ENCODE results near the gene COA3. TPM values are rescaled to one million over a fixed set of nuclear protein-coding genes. Genes with fewer than 3 reads are reported as not detected.
A peak's percentile ranks its signal among the peaks of the same experiment; 100 is the strongest.

The COA3 gene
- total RNA-seq, 1 donor from 2014 or later: 89.4 TPM

- Histone ChIP-seq H3K4me1 (peaks cover 19% of the 10 kb centered on the region), H3K27me3 (no peaks in the 10 kb centered on the region), H3K4me3 (no peak overlapping the region), H3K9me3 (no peaks in the 10 kb centered on the region), H3K36me3 (peaks cover 0 to 37% of the 10 kb centered on the region in 2 donors), H3K27ac (no peak overlapping the region)
- TF ChIP-seq POLR2A (IDR thresholded peaks at IDR 0.05) (no peak), CTCF (IDR thresholded peaks at IDR 0.05) (no peak), POLR2AphosphoS5 (IDR thresholded peaks at IDR 0.05; ENCODE audit: insufficient read depth in 1 of 2, low read depth in 1 of 2) (no peak)
- no peak for DNase-seq (ENCODE audit: extremely low spot score in 2 of 2)
- intact Hi-C loops (cut with DNase I): no loop called here
These were observed 47.0 kb upstream of the COA3 start for GRCh38 chr17:42845556-42845917.

- intact Hi-C loops (cut with DNase I): no loop called here
These were observed 46.5 kb upstream of the COA3 start for GRCh38 chr17:42844761-42845555.

GRCh38 chr17:42844271-42844670, 45.8 kb upstream of the COA3 start, which contains the start of gene AOC2:
TSS of gene AOC2 (plus strand) at chr17:42844580. CDS start at chr17:42844627, 47 bp downstream.
- Histone ChIP-seq H3K27ac (no peak within 1 kb of the TSS), H3K4me1 (peaks cover 7% of the 10 kb centered on the region), H3K4me3 (no peak within 1 kb of the TSS), H3K27me3 (no peaks in the 10 kb centered on the region), H3K36me3 (peaks cover 0 to 50% of the 10 kb centered on the region in 2 donors), H3K9me3 (no peaks in the 10 kb centered on the region)
- no peak for DNase-seq (ENCODE audit: extremely low spot score in 2 of 2)
- intact Hi-C loops (cut with DNase I): no loop called here
- TF ChIP-seq POLR2AphosphoS5 (IDR thresholded peaks at IDR 0.05; ENCODE audit: insufficient read depth in 1 of 2, low read depth in 1 of 2): no peak
- no peak for TF ChIP-seq CTCF (IDR thresholded peaks at IDR 0.05)
- no peak for TF ChIP-seq POLR2A (IDR thresholded peaks at IDR 0.05)

More at GRCh38 chr17:42844761-42845555, 46.5 kb upstream of the COA3 start:
- Histone ChIP-seq H3K27me3 (no peaks in the 10 kb centered on the region), H3K9me3 (no peaks in the 10 kb centered on the region), H3K36me3 (peaks cover 0 to 43% of the 10 kb centered on the region in 2 donors), H3K4me3 (no peak overlapping the region), H3K4me1 (peaks cover 13% of the 10 kb centered on the region), H3K27ac (no peak overlapping the region)
- DNase-seq (ENCODE audit: extremely low spot score in 2 of 2): no peak
- TF ChIP-seq POLR2AphosphoS5 (IDR thresholded peaks at IDR 0.05; ENCODE audit: insufficient read depth in 1 of 2, low read depth in 1 of 2) (no peak), CTCF (IDR thresholded peaks at IDR 0.05) (no peak), POLR2A (IDR thresholded peaks at IDR 0.05) (no peak)

- TF ChIP-seq POLR2A (IDR thresholded peaks at IDR 0.05) (no peak), POLR2AphosphoS5 (IDR thresholded peaks at IDR 0.05; ENCODE audit: insufficient read depth in 1 of 2, low read depth in 1 of 2) (peak in 1 of 2 donors; percentile 14), CTCF (IDR thresholded peaks at IDR 0.05) (peak; percentile 68 to 81 (median 70))
- Histone ChIP-seq H3K36me3 (peaks cover 0 to 58% of the 10 kb centered on the region in 2 donors), H3K4me3 (no peak overlapping the region), H3K27ac (no peak overlapping the region), H3K27me3 (no peaks in the 10 kb centered on the region), H3K4me1 (peaks cover 7% of the 10 kb centered on the region), H3K9me3 (no peaks in the 10 kb centered on the region)
- intact Hi-C loops (cut with DNase I): no loop called here
- no peak for DNase-seq (ENCODE audit: extremely low spot score in 2 of 2)
These were observed 44.9 kb upstream of the COA3 start for GRCh38 chr17:42843358-42843934.

Data from vagina (tissue), 2 donors.